ENCODE results near the gene DEFB123.
"Not testable (repeated sequence)": the region's sequence is repeated elsewhere in the genome, so short reads cannot be mapped to it uniquely, and the experiment has no call there.

The DEFB123 gene, protein sequence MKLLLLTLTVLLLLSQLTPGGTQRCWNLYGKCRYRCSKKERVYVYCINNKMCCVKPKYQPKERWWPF

DNA sequence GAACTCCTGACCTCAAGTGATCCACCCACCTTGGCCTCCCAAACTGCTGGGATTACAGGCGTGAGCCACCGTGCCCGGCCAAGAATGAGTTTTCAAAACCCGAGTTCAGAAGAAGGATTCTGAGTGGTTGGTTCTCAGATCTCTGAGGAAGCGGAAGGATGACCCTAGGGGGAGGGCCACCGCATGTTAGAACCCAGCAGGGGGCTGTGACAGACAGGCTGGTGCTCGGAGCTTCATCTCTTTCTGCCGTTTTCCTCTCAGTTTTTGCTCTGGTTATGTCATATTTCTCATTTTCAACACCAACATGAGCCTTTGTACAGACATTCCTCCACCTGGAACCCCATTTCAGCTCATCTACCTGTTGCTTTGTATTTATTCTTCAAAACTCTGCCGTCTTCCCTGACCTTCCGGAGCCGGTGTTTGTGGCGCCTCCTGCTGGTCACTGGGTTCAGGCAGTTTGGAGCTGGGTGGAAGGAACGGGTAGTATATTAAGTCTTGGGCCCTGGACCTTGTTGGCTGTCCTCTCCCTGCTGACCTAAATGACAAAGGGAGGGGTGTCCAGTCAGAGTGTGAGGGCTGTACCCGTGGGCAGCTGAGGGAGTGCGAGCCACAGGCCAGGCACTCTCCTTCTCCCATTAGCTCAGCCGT lies at the start of gene DEFB123:
Gene DEFB123 (plus strand): TSS at position 621 of the 648 bp plus-strand sequence. CDS start 67 bp downstream, outside the sequence.
- no peak for DNase-seq (ENCODE audit: low read depth)

DNA sequence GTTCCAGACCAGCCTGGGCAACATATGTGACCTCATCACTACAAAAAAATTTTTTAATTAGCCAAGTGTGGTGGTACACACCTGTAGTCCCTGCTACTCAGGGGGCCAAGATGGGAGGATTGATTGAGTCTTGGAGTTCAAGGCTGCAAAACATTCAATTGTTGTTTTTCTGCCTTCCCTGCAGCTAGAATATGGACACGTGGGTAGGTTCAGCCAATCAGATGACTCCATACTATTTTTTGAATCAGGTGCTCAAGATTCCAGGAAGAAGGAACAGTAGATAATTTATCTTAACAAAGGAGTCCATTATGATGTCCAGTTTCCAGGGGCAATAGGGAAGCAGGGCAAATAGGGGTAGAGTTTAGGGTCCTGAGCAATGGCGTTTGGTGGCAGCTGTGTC lies 47.6 kb upstream of the DEFB123 start:
- no peak for DNase-seq (ENCODE audit: low read depth)

DNA sequence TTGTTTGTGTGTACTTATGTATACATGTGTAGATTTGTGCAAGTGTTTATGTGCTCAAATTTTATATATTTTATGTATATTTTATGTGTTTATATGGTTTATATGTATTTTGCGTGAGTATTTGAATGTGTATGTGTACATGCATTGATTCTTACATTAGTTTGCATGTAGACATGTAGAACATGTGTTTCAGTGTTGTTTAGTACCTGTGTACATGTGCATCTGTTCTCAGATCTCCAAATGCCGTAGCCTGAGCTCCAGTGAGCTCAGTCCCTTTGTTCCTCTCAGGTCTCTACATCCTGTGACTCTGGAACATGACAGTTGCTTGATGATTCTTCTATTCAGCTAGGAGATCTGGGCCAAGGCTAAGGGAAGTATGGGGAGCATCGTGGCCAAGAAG lies 45.5 kb upstream of the DEFB123 start:
- DNase-seq (ENCODE audit: low read depth), result no peak

DNA sequence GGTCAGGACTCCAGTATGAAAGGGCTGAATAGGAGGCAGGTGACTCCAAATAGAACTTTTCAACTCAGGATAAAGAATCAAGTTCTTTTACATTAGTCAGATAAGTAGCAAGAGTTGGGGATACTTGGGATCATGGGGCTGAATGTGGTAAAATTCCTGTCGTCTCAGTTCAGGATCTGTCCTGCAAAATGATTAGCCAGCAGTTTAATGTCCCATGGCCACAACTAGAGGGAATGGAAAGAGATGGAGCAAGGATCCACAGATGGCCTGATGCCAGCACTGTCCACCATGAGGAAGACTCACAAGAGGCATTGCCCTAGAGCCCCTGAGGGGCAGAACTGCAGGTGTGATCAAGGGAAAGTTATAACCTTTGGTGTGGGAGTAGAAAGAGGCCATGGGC lies 36.5 kb upstream of the DEFB123 start:
- no peak for DNase-seq (ENCODE audit: low read depth)

DNA sequence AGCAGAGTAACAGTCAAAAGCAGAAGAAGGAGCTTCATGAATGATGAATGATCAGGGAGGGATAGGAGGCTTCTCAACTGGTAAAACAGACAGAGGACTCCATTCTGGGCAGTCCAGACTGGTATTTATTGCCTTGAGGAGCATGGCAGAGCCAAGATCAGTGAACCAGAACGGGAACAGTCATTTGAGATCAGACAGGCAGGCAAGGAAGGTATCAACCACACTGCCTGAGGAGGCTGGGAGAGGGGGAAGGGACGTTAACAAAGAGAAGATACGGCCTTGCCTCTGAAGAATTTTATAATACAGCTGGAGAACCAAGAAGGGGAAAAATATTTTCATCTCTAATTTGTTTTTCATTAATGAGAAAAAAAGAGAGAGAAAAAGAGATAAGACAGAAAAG lies 34.3 kb upstream of the DEFB123 start, which contains the start of gene DEFB121:
Gene DEFB121 (minus strand): TSS at position 101 of the 400 bp plus-strand sequence. CDS start 63 bp downstream, at position 38.
- no peak for DNase-seq (ENCODE audit: low read depth)

DNA sequence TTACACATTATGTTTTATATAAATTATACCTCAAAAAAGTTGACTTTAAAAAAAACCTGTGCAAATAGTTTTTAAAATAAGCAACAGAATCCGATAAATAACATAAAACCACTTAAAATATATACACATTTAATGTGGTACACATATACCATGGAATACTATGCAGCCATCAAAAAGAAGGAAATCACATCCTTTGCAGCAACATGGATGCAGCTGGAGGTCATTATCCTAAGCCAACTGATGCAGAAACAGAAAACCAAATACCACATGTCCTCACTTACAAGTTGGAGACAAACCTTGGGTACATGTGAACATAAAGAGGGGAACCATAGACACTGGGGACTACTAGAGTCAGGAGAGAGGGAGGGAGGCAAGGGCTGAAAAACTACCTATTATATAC lies 30.4 kb upstream of the DEFB123 start:
- no peak for DNase-seq (ENCODE audit: low read depth)

DNA sequence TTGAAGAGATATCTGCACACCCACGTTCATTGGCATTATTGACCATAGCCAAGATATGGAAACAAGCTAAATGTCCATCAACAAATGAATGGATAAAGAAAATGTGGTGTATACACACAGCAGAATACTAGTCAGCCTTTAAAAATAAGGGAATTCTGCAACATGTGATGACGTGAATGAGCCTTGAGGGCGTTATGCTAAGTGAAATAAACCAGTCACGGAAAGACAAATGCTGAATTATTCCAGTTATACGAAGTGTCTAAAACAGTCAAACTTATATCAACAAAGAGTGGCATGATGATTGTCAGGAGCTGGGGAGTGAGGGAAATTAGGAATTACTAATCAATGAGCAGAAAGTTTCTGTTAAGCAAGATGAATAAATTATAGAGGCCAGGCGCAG lies 26.1 kb upstream of the DEFB123 start:
- DNase-seq (ENCODE audit: low read depth), result no peak

DNA sequence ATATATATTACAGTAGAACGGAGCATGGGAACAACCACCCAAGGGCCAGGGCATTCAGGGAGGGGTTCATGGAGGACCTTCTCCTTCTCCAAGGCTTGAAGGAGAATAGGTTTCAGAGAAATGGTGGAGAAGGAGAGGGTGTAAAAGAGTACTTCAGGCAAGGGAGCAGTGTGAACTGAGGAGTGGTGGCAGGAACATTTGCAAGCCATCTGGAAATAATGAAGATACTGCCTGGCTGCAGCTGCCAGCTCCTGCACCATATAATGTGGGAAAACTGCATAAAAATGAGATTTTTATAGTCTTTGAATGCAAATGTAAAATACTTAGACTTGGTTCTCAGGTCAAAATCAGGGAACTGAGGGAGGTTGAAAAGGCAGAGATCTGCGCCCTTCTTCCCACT lies 24.8 kb upstream of the DEFB123 start:
- no peak for DNase-seq (ENCODE audit: low read depth)

DNA sequence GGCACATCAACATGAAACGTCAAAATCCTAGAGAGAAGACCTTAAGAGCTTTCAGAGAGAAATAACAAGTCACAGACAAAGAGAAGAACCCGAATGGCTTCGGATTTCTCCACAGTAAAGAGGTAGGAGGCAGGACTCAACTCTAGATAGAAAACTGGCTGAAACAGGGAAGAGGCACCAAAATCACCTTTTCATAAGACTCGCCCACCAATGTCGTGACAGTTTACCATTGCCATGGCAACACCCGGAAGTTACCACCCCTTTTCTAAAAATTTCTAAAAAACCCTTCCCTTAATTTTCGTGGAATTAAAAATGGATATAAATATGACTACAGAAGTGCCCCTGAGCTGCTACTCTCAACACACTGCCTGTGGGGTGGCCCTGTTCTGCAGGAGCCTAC lies 22.1 kb upstream of the DEFB123 start:
- no peak for DNase-seq (ENCODE audit: low read depth)

DNA sequence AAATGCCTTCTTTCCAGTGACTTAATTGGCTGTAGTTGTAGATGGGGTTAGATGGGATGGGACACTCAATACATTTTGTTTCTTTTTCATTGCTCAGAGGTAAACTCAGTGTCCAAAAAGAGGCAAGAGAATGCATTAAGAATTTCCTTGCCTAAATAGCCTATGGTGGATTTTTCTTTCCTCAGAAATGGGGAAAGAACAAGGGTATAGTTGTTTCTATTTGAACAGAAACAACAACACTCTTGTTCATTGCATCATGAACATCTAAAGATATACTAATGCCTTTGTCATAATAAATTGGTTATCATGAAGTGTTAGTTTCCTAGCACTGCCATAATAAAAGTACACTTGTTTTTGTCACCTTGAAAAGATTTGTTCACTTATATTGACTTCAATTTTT lies 14.6 kb upstream of the DEFB123 start:
- DNase-seq (ENCODE audit: low read depth), result no peak

DNA sequence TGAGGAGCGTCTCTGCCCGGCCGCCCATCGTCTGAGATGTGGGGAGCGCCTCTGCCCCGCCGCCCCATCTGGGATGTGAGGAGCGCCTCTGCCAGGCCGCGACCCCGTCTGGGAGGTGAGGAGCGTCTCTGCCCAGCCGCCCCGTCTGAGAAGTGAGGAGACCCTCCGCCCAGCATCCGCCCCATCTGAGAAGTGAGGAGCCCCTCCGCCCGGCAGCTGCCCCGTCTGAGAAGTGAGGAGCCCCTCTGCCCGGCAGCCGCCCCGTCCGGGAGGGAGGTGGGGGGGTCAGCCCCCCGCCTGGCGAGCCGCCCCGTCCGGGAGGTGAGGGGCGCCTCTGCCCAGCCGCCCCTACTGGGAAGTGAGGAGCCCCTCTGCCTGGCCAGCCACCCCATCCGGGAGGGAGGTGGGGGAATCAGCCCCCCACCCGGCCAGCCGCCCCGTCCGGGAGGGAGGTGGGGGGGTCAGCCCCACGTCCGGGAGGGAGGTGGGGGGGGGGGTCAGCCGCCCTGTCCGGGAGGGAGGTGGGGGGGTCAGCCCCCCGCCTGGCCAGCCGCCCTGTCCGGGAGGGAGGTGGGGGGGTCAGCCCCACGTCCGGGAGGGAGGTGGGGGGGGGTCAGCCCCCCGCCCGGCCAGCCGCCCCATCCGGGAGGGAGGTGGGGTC lies 13.4 kb upstream of the DEFB123 start:
- not testable (repeated sequence) for DNase-seq (ENCODE audit: low read depth)

DNA sequence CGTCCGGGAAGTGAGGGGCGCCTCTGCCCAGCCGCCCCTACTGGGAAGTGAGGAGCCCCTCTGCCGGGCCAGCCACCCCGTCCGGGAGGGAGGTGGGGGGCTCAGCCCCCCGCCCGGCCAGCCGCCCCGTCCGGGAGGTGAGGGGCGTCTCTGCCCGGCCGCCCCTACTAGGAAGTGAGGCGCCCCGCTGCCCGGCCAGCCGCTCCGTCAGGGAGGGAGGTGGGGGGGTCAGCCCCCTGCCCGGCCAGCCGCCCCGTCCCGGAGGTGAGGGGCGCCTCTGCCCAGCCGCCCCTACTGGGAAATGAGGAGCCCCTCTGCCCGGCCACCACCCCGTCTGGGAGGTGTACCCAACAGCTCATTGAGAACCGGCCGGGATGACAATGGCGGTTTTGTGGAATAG lies 12.9 kb upstream of the DEFB123 start:
- not testable (repeated sequence) for DNase-seq (ENCODE audit: low read depth)

DNA sequence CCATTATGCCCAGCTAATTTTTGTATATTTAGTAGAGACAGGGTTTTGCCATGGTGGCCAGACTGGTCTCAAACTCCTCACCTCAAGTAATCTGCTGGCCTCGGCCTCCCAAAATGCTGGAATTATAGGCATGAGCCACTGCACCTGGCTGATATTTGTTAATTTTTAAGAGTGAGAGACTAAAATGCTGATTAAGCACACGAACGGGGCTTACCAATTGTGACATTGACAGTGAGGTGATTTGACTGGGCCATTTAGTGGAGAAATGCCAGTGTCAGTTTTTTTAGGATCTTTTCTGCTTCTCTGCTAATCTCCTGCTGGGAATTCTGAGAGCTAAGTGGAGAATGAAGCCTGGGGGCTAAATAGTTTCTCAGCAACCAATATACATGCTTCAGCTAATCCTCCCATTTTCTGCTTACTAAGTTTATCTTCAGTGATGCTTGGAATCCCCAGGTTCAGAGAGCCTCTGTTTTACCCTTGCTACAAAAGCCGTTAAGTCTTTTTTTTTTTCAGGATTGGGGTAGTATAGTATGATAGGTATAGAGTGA lies 9.8 kb upstream of the DEFB123 start:
- no peak for DNase-seq (ENCODE audit: low read depth)

DNA sequence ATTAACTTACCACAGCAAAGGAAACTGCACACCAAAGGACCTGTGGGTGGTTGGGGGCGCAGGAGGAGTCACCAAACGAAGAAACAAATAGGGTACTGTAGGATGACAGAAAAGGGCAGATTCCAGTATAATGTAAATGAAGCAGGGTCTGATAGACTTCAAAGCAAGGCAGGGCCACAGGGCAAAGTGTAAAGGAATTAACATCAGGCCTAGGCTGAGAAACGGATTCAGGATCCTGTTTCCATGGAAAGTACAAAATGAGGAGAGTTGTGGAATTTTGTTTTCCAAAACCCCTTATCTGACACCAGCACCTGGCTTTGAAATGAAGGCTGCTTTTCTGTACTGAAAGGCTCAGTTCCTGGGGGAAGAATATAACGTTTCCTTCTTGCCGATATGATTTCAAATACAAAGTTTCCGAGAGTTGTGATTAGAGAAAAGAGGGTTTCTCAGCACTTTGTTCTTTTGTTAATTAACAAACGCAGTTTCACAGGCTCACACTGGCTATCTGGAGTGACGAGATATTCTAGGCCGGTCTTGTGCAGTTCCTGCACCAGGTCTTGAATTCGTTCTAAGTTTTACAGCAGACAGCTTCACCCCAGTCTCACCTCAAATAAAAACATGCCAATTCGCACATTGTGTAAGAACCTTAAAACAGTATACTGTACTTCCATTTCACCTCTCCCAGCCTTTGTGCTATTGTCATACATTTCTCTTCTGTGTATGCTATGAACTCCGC lies 5.8 kb downstream of the DEFB123 start:
- DNase-seq (ENCODE audit: low read depth), result no peak

DNA sequence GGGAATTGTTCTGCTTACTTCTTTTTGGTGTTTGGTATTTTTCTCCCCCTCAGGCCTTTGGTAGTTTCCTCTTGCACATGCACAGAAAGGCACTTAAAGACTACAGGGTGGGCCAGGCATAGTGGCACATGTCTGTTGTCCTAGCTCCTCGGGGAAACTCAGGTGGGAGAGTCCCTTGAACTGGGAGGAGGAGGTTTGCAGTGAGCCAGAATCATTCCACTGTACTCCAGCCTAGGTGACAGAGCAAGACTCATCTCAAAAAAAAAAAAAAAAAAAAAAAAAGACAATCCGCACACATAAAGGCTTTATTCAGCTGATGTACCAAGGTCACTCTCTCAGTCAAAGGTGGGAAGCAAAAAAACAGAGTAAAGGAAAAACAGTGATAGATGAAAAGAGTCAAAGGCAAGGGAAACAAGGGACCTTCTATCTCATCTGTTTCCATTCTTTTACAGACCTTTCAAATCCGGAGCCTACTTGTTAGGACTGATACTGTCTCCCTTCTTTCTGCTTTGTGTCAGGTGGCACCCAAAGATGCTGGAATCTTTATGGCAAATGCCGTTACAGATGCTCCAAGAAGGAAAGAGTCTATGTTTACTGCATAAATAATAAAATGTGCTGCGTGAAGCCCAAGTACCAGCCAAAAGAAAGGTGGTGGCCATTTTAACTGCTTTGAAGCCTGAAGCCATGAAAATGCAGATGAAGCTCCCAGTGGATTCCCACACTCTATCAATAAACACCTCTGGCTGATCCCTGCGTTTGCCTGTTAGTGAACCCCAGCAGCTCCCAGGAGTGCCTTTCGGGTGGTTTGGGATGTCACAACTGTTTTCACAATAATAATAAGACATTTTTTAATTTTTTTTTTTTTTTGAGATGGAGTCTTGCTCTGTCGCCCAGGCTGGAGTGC lies 9.3 kb downstream of the DEFB123 start:
- DNase-seq (ENCODE audit: low read depth), result no peak

DNA sequence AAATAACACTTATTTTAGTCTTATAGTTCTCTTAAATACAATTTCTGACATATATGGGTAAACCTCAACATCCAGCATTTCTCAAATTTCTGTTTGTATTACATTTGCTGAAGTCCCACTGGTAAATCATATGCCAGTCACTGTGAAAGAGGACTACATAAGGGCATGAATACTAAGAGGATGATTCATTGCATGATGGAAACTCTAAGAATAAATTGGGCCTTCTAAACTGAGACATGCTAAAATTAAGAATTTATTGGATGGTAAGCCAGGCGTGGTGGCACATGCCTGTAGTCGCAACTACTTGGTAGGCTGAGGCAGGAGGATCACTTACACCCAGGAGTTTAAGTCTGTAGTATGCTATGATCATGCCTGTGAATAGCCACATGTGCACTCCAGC lies 12.1 kb downstream of the DEFB123 start:
- DNase-seq (ENCODE audit: low read depth), result no peak

DNA sequence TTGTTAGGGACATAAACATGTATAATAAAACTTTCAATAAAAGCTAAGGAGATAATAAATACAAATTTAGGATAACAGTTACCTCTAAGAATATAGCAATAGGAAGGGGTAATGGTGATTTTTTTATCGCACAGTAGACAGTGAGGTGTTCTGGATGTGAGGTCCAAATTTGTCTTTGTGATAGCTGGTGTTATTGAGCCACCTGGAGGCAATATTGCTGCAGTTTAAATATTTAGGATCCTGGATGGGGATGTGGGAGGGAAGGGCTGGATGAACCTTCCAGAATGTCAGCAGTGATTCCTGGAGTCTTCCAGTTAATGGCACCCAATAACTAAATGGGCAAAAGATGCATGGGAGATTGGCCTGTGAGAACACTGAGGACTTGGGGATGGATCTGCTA lies 13.9 kb downstream of the DEFB123 start:
- DNase-seq (ENCODE audit: low read depth), result no peak

DNA sequence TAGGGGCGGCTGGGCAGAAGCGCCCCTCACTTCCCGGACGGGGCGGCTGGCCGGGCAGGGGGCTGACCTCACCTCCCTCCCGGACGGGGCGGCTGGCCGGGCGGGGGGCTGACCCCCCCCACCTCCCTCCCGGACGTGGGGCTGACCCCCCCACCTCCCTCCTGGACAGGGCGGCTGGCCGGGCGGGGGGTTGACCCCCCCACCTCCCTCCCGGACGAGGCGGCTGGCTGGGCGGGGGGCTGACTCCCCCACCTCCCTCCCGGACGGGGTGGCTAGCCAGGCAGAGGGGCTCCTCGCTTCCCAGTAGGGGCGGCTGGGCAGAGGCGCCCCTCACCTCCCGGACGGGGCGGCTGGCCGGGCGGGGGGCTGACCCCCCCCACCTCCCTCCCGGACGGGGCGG lies 30.5 kb downstream of the DEFB123 start:
- DNase-seq (ENCODE audit: low read depth), result not testable (repeated sequence)

DNA sequence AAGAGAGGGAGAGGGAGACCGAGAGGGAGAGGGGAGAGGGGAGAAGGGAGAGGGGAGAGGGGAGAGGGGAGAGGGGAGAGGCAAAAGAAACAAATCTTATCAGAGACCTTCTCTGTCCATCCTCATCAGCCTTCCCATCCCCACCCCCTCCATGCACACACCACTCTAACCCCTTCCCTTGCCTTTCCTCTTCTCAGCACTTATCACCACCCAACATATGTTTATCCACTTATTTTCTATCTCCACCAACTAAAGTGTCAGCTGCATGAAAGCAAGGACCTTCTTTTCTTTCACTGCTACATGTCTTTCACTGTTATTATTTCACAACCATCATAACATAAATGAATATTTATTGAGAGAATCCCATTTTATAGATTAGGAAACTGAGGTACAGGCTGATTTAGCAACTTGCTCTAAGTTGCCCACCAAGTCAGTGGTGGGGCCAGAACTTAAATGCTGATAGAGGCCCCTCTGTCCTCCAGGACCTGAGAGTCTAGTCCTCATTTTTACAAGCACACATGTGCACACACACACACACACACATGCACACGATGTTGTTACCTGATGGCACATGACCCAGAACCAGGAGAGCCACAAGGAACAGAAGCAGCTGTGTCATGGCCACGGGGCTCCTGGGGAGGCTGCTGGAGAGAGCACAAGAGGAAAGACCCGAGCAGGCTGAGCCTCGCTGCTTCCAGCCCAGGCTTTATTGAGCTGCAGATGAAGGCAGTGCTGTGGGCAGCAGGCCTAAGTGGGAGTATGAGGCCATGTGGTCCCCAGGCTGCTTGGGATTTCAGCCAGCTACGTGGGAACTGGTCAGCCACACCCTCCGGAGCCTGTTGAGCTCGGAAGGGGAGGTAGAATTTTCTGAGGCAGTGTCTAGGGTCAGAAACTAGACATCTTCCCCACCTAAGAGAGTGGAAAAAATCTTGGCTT lies 32.2 kb downstream of the DEFB123 start:
- DNase-seq (ENCODE audit: low read depth), result no peak

DNA sequence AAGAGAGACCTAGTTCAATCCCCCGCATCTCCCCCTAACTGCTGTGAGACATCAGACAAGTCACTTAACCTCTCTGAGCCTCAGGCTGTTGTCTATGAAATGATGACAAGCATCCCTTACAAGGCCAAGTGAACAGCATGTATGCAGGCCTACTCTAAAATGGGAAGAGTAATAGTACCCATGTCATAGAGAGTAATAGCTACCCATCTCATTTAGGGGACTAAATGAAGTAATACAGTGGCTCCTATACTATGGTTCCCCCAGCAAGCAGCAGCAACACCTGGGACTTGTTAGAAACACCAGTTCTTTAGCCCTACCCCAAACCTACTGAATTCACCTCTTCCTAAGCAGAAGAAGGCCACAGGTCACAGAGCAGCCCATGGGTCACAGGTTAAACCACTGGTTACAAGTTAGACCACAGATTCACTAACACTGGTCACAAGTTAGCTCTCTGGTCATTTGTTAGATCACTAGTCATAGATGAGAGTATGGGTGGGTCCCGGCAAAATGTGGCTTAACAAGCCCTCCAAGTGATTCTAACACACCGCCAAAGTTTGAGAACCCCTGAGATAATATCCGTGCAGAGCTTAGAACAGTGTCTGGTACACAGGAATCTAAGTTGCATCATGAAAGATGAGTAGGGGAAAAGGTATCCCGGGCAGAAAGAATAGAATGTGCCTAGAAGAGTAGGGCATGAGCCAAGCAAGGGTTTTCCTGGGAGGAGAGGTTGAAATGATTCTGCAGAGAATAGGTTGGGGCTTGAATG lies 33.1 kb downstream of the DEFB123 start:
- DNase-seq (ENCODE audit: low read depth), result no peak
